SK-N-SH (cell line): Measurements from ENCODE around the gene RNMT. TPM values are rescaled to one million over a fixed set of nuclear protein-coding genes. Genes with fewer than 3 reads are reported as not detected.
"Not testable (repeated sequence)": the region's sequence is repeated elsewhere in the genome, so short reads cannot be mapped to it uniquely, and the experiment has no call there.

Experiments
- CTCF ChIA-PET: fragments of 300-600, 350-600 bp; formaldehyde crosslinking; extraction: SDS; loops from one replicate; lab custom pipeline; 2021; lab: Yijun Ruan, JAX
- POLR2A ChIA-PET: fragments of 350-600 bp; sonication (Branson Sonifier 250); formaldehyde crosslinking; extraction: SDS; loops from one replicate; lab custom pipeline; 2020; ENCODE audit warnings: antibody characterized with exemption, inconsistent platforms; lab: Yijun Ruan, JAX
- DNase-seq: peaks from one replicate; pipeline ENCODE4 v3.0.0; 2012
- H2AFZ ChIP-seq: fragments of 200-600 bp; sonication (generic); 2 replicates; pipeline ENCODE4 v1.8.1; 2016; ENCODE audit warnings: antibody characterized with exemption, mild to moderate bottlenecking, low read depth
- H3F3A ChIP-seq: fragments of 200-600 bp; sonication (generic); replicated peaks from 2 replicates; pipeline ENCODE3; 2016; ENCODE audit warnings: antibody characterized with exemption, mild to moderate bottlenecking; ENCODE audit not compliant: insufficient read depth
- H3K27ac ChIP-seq, 2 experiments: fragments of 200-500 bp in 1 of 2; fragments of 200-600 bp in 1 of 2; sonication (Bioruptor generic) in 1 of 2; sonication (generic), shearing (Covaris generic) in 1 of 2; 2 replicates each; pipeline versions ENCODE4 v1.5.1 to v1.6.1; 2014 to 2016; ENCODE audit warnings: low read depth in 2 of 2, inconsistent platforms in 1 of 2, low read length in 1 of 2, mild to moderate bottlenecking in 1 of 2, mixed read lengths in 1 of 2
- H3K27me3 ChIP-seq: fragments of 200-600 bp; sonication (generic), shearing (Covaris generic); 2 replicates; pipeline ENCODE4 v1.6.1; 2016; ENCODE audit warnings: mixed run types; ENCODE audit not compliant: insufficient read depth
- H3K36me3 ChIP-seq, 2 experiments: fragments of 200-500 bp in 1 of 2; fragments of 200-600 bp in 1 of 2; sonication (Bioruptor generic) in 1 of 2; sonication (generic) in 1 of 2; replicated peaks in 1 of 2; 2 replicates each; pipeline versions ENCODE3 to v1.5.1; 2014 to 2016; ENCODE audit warnings: low read length in 1 of 2, mild to moderate bottlenecking in 1 of 2; ENCODE audit not compliant: insufficient read depth in 2 of 2, control insufficient read depth in 1 of 2
- H3K4me1 ChIP-seq, 2 experiments: fragments of 200-500 bp in 1 of 2; fragments of 200-600 bp in 1 of 2; sonication (Bioruptor generic) in 1 of 2; sonication (generic), shearing (Covaris generic) in 1 of 2; 2 replicates each; pipeline versions ENCODE4 v1.5.1 to v1.6.1; 2014 to 2016; ENCODE audit warnings: low read depth in 1 of 2, low read length in 1 of 2, mixed run types in 1 of 2; ENCODE audit not compliant: insufficient read depth in 2 of 2, control insufficient read depth in 1 of 2
- H3K4me2 ChIP-seq: fragments of 200-600 bp; sonication (generic), shearing (Covaris generic); 2 replicates; pipeline ENCODE4 v1.6.1; 2017; ENCODE audit warnings: mixed run types
- H3K4me3 ChIP-seq, 2 experiments: fragments of 200-500 bp in 1 of 2; fragments of 200-600 bp in 1 of 2; sonication (Bioruptor generic) in 1 of 2; sonication (generic), shearing (Covaris generic) in 1 of 2; 2 replicates each; pipeline versions ENCODE4 v1.5.1 to v1.8.1; 2014 to 2016; ENCODE audit warnings: low read depth in 2 of 2, inconsistent platforms in 1 of 2, low read length in 1 of 2, mild to moderate bottlenecking in 1 of 2, mixed read lengths in 1 of 2, moderate library complexity in 1 of 2
- H3K79me2 ChIP-seq: fragments of 200-600 bp; sonication (generic); 2 replicates; pipeline ENCODE4 v1.8.1; 2017; ENCODE audit warnings: mild to moderate bottlenecking; ENCODE audit not compliant: insufficient read depth
- H3K9ac ChIP-seq: fragments of 200-600 bp; sonication (generic); 2 replicates; pipeline ENCODE4 v1.6.1; 2017; ENCODE audit warnings: mixed run types
- H3K9me2 ChIP-seq: fragments of 200-600 bp; sonication (generic); 2 replicates; pipeline ENCODE4 v1.6.1; 2017; ENCODE audit warnings: mixed run types
- H3K9me3 ChIP-seq: fragments of 200-600 bp; sonication (generic); 2 replicates; pipeline ENCODE4 v1.6.1; 2017; ENCODE audit warnings: mixed run types, mild to moderate bottlenecking, moderate library complexity
- H4K20me1 ChIP-seq: fragments of 200-600 bp; sonication (generic); 2 replicates; pipeline ENCODE4 v1.6.1; 2017; ENCODE audit warnings: mild to moderate bottlenecking, mixed run types; ENCODE audit not compliant: insufficient read depth
- CHD2 ChIP-seq: fragments of 150-350 bp; IDR thresholded peaks from 2 replicates; pipeline ENCODE4 v1.6.1; 2018; ENCODE audit warnings: low read length; ENCODE audit not compliant: partially characterized antibody
- FOSL2 ChIP-seq: IDR thresholded peaks from 2 replicates; pipeline ENCODE4 v1.4.0; 2012; ENCODE audit warnings: low read depth, mild to moderate bottlenecking, moderate library complexity, borderline replicate concordance
- FOXJ3 ChIP-seq: sonication (generic); formaldehyde crosslinking; IDR thresholded peaks from 2 replicates; pipeline ENCODE4 v1.5.1; 2020; ENCODE audit warnings: mild to moderate bottlenecking, missing genetic modification reagents
- FOXM1 ChIP-seq: IDR thresholded peaks from 2 replicates; pipeline ENCODE4 v1.4.0; 2012; ENCODE audit warnings: low read depth, mild to moderate bottlenecking
- MXI1 ChIP-seq: IDR thresholded peaks from 2 replicates; pipeline ENCODE4 v1.6.1; 2012; ENCODE audit warnings: mild to moderate bottlenecking, low read depth, low read length, improper control_type of control experiment
- NFIC ChIP-seq: IDR thresholded peaks from 2 replicates; pipeline ENCODE4 v1.4.0; 2012; ENCODE audit warnings: borderline replicate concordance
- POLR2AphosphoS5 ChIP-seq: IDR thresholded peaks from 2 replicates; pipeline ENCODE4 v1.6.1; 2012; ENCODE audit warnings: low read depth, low read length
- RCOR1 ChIP-seq: fragments of 150-350 bp; IDR thresholded peaks from 2 replicates; pipeline ENCODE4 v1.6.1; 2017; ENCODE audit warnings: antibody characterized with exemption, low read length
- RXRA ChIP-seq: IDR thresholded peaks from 2 replicates; pipeline ENCODE4 v1.4.0; 2012; ENCODE audit warnings: low read depth, mild to moderate bottlenecking, borderline replicate concordance
- TAF1 ChIP-seq: IDR thresholded peaks from 2 replicates; pipeline ENCODE4 v1.6.1; 2012; ENCODE audit warnings: low read depth, mild to moderate bottlenecking, low read length, moderate library complexity, borderline replicate concordance
- WGBS: methylation state at CpG from one replicate; pipeline ENCODE4 v1.1.6; 2017; ENCODE audit warnings: low lambda C conversion rate; 5-methylcytosine and 5-hydroxymethylcytosine counted together
- polyA plus RNA-seq, 3 experiments: library from polyadenylated mRNA; depleted of rRNA; stranded (reverse); fragments of >200 nt; gene quantifications; 2 replicates each; pipeline ENCODE4 v1.2.3, GENCODE V29; 2012
- TF ChIP-seq, protein P1 (sequence below): fragments of 200-600 bp; sonication (generic); IDR thresholded peaks from 2 replicates; pipeline ENCODE4 v1.6.1; 2017; ENCODE audit warnings: antibody characterized with exemption, mild to moderate bottlenecking, moderate library complexity

Gene RNMT
- polyA plus RNA-seq, 1 of the 3 experiments (the other 2 are of a cell fraction), result 12.7 TPM

DNA sequence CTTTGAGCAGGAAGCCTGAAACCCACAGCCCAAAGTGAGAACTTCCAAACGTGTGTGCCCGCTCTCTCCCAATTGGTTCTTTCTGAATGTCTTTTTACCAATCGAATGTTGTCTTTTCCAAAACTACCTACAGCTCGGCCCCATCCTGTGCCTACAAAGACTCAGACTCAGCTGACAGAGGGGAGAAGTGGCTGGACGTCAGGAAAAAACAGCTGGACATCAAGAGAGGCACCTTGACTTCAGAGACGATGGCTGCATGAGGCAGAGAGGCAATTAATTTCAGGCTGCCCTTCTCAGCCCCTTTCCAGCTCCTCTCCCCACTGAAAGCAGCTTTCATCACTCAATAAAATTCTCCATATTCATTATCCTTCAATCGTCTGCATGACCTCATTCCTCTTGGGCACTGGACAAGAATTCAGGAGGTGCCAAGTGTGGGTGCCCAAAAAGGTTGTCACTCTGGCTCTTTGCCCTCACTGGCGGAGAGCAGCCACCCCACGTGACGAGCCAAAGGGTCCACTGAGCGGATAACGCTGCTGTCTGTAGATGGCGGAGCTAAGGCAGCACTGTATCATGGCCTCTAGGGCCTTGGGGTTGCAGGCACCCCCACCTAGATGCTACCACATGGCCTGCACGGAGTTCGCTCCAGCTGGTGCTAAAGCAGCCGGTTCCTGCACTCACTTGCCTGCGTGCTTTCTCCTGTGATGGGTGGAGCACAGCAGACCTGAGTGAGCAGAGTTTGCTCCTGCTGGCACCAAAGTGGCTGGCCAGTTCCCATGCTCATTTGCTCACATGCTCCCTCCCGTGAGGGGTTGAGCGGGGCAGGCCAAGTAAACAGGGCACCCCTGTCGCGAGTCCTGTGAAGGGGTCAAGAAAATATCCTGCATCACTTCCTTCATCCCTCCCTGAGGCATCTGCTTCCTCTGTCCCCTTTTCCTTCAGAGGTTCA lies 38.0 kb upstream of the RNMT start:
- peaks cover 76% of the 10 kb centered on the region for H3K79me2 ChIP-seq
- POLR2A ChIA-PET, result no interaction called here
- WGBS, result 86% methylated on average over 13 of the region's 21 CpGs

DNA sequence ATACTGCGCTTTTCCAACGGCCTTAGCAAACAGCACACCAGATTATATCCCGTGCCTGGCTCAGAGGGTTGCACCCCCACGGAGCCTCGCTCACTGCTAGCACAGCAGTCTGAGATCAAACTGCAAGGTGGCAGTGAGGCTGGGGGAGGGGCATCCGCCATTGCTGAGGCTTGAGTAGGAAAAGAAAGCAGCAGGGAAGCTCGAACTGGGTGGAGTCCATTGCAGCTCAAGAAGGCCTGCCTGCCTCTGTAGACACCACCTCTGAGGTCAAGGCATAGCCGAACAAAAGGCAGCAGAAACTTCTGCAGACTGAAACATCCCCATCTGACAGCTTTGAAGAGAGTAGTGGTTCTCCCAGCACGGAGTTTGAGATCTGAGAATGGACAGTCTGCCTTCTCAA lies 36.4 kb upstream of the RNMT start:
- H2AFZ ChIP-seq, H4K20me1 ChIP-seq, H3K27ac ChIP-seq, H3K4me2 ChIP-seq, DNase-seq, H3K9ac ChIP-seq, H3K4me3 ChIP-seq, H3K9me2 ChIP-seq, H3K27me3 ChIP-seq, H3F3A ChIP-seq, H3K36me3 ChIP-seq, POLR2A ChIA-PET, H3K9me3 ChIP-seq, H3K4me1 ChIP-seq: not testable (repeated sequence)
- CTCF ChIA-PET, result interaction anchor here (2.8 kb wide), 1 partner anchor 9 kb away, joined by 9 read pairs; no protein-coding TSS in a partner anchor
- 82% methylated on average over 9 of the region's 9 CpGs for WGBS
- H3K79me2 ChIP-seq, result peaks cover 73% of the 10 kb centered on the region

More for the DNA sequence above, 38.0 kb upstream of the RNMT start:
- no peak overlapping the region for H3K4me3 ChIP-seq
- H2AFZ ChIP-seq, result no peak overlapping the region
- H3K27ac ChIP-seq, result no peak overlapping the region
- H3K9me2 ChIP-seq, result no peaks in the 10 kb centered on the region
- H3K4me2 ChIP-seq, result no peak overlapping the region
- H3F3A ChIP-seq, result no peaks in the 10 kb centered on the region
- H3K9ac ChIP-seq, result no peak overlapping the region
- CTCF ChIA-PET, result interaction anchor here (2.8 kb wide), 1 partner anchor 8 kb away, joined by 9 read pairs; no protein-coding TSS in a partner anchor
- no peaks in the 10 kb centered on the region; a peak in 2 of 4 replicates for H3K4me1 ChIP-seq
- H4K20me1 ChIP-seq, result 0 out of 2 replicates have a peak, but pooled peaks cover 5% of the 10 kb centered on the region
- no peaks in the 10 kb centered on the region for H3K9me3 ChIP-seq
- no peaks in the 10 kb centered on the region for H3K27me3 ChIP-seq
- TF ChIP-seq TAF1 (no peak), RCOR1 (no peak), NFIC (no peak), FOXJ3 (CRISPR knock-in tag) (no peak), FOXM1 (no peak), FOSL2 (no peak), POLR2AphosphoS5 (no peak), MXI1 (no peak), RXRA (no peak), CHD2 (no peak)
- TF ChIP-seq, protein P1, sequence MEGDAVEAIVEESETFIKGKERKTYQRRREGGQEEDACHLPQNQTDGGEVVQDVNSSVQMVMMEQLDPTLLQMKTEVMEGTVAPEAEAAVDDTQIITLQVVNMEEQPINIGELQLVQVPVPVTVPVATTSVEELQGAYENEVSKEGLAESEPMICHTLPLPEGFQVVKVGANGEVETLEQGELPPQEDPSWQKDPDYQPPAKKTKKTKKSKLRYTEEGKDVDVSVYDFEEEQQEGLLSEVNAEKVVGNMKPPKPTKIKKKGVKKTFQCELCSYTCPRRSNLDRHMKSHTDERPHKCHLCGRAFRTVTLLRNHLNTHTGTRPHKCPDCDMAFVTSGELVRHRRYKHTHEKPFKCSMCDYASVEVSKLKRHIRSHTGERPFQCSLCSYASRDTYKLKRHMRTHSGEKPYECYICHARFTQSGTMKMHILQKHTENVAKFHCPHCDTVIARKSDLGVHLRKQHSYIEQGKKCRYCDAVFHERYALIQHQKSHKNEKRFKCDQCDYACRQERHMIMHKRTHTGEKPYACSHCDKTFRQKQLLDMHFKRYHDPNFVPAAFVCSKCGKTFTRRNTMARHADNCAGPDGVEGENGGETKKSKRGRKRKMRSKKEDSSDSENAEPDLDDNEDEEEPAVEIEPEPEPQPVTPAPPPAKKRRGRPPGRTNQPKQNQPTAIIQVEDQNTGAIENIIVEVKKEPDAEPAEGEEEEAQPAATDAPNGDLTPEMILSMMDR, result no peak
- peaks cover 0 to 4% of the 10 kb centered on the region in 2 experiments for H3K36me3 ChIP-seq
- DNase-seq, result no peak

DNA sequence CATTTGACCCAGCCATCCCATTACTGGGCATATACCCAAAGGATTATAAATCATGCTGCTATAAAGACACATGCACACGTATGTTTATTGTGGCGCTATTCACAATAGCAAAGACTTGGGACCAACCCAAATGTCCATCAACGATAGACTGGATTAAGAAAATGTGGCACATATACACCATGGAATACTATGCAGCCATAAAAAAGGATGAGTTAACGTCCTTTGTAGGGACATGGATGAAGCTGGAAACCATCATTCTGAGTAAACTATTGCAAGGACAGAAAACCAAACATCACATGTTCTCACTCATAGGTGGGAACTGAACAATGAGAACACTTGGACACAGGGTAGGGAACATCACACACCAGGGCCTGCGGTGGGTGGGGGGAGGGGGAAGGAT lies 31.1 kb upstream of the RNMT start:
- peaks cover 73% of the 10 kb centered on the region for H3K79me2 ChIP-seq
- H3F3A ChIP-seq, H3K4me1 ChIP-seq, H3K9me3 ChIP-seq, H3K4me3 ChIP-seq, DNase-seq, H3K9me2 ChIP-seq, H3K27me3 ChIP-seq, H2AFZ ChIP-seq, CTCF ChIA-PET, H4K20me1 ChIP-seq, H3K27ac ChIP-seq, H3K36me3 ChIP-seq, H3K4me2 ChIP-seq, H3K9ac ChIP-seq, POLR2A ChIA-PET: not testable (repeated sequence)
- WGBS, result 95% methylated on average over 5 of the region's 5 CpGs
